G401 (cell line): ENCODE results near the gene TPPP2. TPM values are rescaled to one million over a fixed set of nuclear protein-coding genes. Genes with fewer than 3 reads are reported as not detected.
"Not testable (repeated sequence)": the region's sequence is repeated elsewhere in the genome, so short reads cannot be mapped to it uniquely, and the experiment has no call there.

Experiments used
- DNase-seq: peaks from one replicate; pipeline ENCODE4 v3.0.0-alpha.2; 2015; ENCODE audit warnings: low spot score
- in situ Hi-C: cut with HindIII; loops from 2 replicates; pipeline ENCODE4 v1.10.0; 2016; ENCODE audit warnings: low sequenced_read_pairs, mixed read lengths
- total RNA-seq: library from RNA; depleted of rRNA; stranded (reverse); fragments of >200 nt; shearing (Covaris generic); gene quantifications from 2 replicates; pipeline ENCODE4 v1.2.3, GENCODE V29; 2014

Gene TPPP2
- total RNA-seq, 1 experiment from 2014 or later, result not detected

GRCh38 chr14:21033133-21033698, 3.2 kb downstream of the TPPP2 start:
- DNase-seq, result no peak
- in situ Hi-C loops, result no loop called here

GRCh38 chr14:21034707-21035106, 4.7 kb downstream of the TPPP2 start, which contains the start of gene RNASE13:
RNASE13 (minus strand) TSS chr14:21034807; CDS start chr14:21034288, 519 bp downstream.
- DNase-seq, result no peak
- in situ Hi-C loops, result no loop called here

- no peak for DNase-seq
- in situ Hi-C loops, result no loop called here
These were observed 6.7 kb downstream of the TPPP2 start for GRCh38 chr14:21036751-21037150.

GRCh38 chr14:21037156-21037555, 7.1 kb downstream of the TPPP2 start:
- in situ Hi-C loops, result no loop called here
- DNase-seq, result no peak

GRCh38 chr14:21038441-21039422, 8.7 kb downstream of the TPPP2 start:
- DNase-seq, result peak; percentile 62
- in situ Hi-C loops, result no loop called here

- in situ Hi-C loops, result no loop called here
- DNase-seq, result peak; percentile 52
These were observed 9.8 kb downstream of the TPPP2 start for GRCh38 chr14:21039585-21040369.

GRCh38 chr14:21040370-21040925, 10.4 kb downstream of the TPPP2 start:
- in situ Hi-C loops, result no loop called here
- DNase-seq, result no peak

GRCh38 chr14:21040941-21041340, 10.9 kb downstream of the TPPP2 start:
- DNase-seq, in situ Hi-C loops: not testable (repeated sequence)

- in situ Hi-C loops, result no loop called here
- DNase-seq, result no peak
These were observed 11.8 kb downstream of the TPPP2 start, which contains the start of gene RNASE7 for GRCh38 chr14:21041676-21042433. RNASE7 (plus strand) TSS chr14:21042362; CDS start chr14:21042993, 631 bp downstream.

GRCh38 chr14:21042918-21043317, 12.9 kb downstream of the TPPP2 start:
- in situ Hi-C loops, result no loop called here
- no peak for DNase-seq

- DNase-seq, result no peak
- in situ Hi-C loops, result no loop called here
These were observed 13.5 kb downstream of the TPPP2 start for GRCh38 chr14:21043387-21043973.

GRCh38 chr14:21043974-21044618, 14.1 kb downstream of the TPPP2 start:
- in situ Hi-C loops, result no loop called here
- DNase-seq, result no peak

- in situ Hi-C loops, result no loop called here
- DNase-seq, result no peak
These were observed 17.4 kb downstream of the TPPP2 start for GRCh38 chr14:21047378-21047781.

- in situ Hi-C loops, result no loop called here
- no peak for DNase-seq
These were observed 18.6 kb downstream of the TPPP2 start for GRCh38 chr14:21048638-21049037.

GRCh38 chr14:21049271-21049673, 19.3 kb downstream of the TPPP2 start:
- DNase-seq, result no peak
- in situ Hi-C loops, result no loop called here

- in situ Hi-C loops, result no loop called here
- no peak for DNase-seq
These were observed 20.6 kb downstream of the TPPP2 start for GRCh38 chr14:21050597-21050996.

GRCh38 chr14:21053184-21054122, 23.4 kb downstream of the TPPP2 start:
- DNase-seq, result no peak
- in situ Hi-C loops, result no loop called here
